ENCODE data around the gene LAPTM5.

- TF ChIP-seq EZH2 (optimal IDR thresholded peaks at IDR 0.05; ENCODE audit: low read depth, low read length) (no peak), CTCF (IDR thresholded peaks at IDR 0.05; ENCODE audit: low read length) (no peak), EZH2phosphoT487 (IDR thresholded peaks at IDR 0.05; ENCODE audit: low read length) (no peak)
Observed at GRCh38 chr1:30705698-30706097, 51.9 kb downstream of the LAPTM5 start.

Measured in MM.1S (cell line).